ENCODE measurements around the gene SPINK6.

Gene SPINK6

GRCh38 chr5:148230240-148230639 is 27.4 kb downstream of the SPINK6 start:
- peaks cover 18% of the 10 kb centered on the region for H3K27me3 Mint-ChIP-seq
- no peak overlapping the region for H3K27ac Mint-ChIP-seq (ENCODE audit: low read depth)

GRCh38 chr5:148237785-148238417 is 35.1 kb downstream of the SPINK6 start:
- H3K36me3 Mint-ChIP-seq (ENCODE audit: insufficient read depth): no peaks in the 10 kb centered on the region
- no peak overlapping the region for H3K4me3 Mint-ChIP-seq
- DNase-seq (ENCODE audit: low spot score in 2 of 2) (no peak), ATAC-seq (replicated peaks; ENCODE audit: extremely low read depth, poor library complexity, severe bottlenecking) (no peak)
- no peaks in the 10 kb centered on the region for H3K9me3 Mint-ChIP-seq
- no peak overlapping the region for H3K27ac Mint-ChIP-seq (ENCODE audit: low read depth)
- no peaks in the 10 kb centered on the region for H3K4me1 Mint-ChIP-seq
- peaks cover 11% of the 10 kb centered on the region for H3K27me3 Mint-ChIP-seq

More at GRCh38 chr5:148230240-148230639, 27.4 kb downstream of the SPINK6 start:
- DNase-seq (ENCODE audit: low spot score in 2 of 2): no peak
- H3K9me3 Mint-ChIP-seq: no peaks in the 10 kb centered on the region
- no peak for ATAC-seq (replicated peaks; ENCODE audit: extremely low read depth, poor library complexity, severe bottlenecking)
- H3K4me3 Mint-ChIP-seq: no peak overlapping the region
- H3K36me3 Mint-ChIP-seq (ENCODE audit: insufficient read depth): no peaks in the 10 kb centered on the region
- no peaks in the 10 kb centered on the region for H3K4me1 Mint-ChIP-seq

- Mint-ChIP-seq H3K27me3 (peaks cover 11% of the 10 kb centered on the region), H3K4me1 (no peaks in the 10 kb centered on the region), H3K36me3 (ENCODE audit: insufficient read depth) (no peaks in the 10 kb centered on the region), H3K27ac (ENCODE audit: low read depth) (no peak within 1 kb of the TSS), H3K9me3 (no peaks in the 10 kb centered on the region), H3K4me3 (no peak within 1 kb of the TSS)
- DNase-seq (ENCODE audit: low spot score in 2 of 2) (no peak), ATAC-seq (replicated peaks; ENCODE audit: extremely low read depth, poor library complexity, severe bottlenecking) (no peak)
Measured at GRCh38 chr5:148238418-148238794, 35.6 kb downstream of the SPINK6 start, which contains the start of gene MARCOL. MARCOL (plus strand) TSS chr5:148238525; CDS start chr5:148238598, 73 bp downstream.

- ATAC-seq (replicated peaks; ENCODE audit: extremely low read depth, poor library complexity, severe bottlenecking): no peak
- Mint-ChIP-seq H3K9me3 (no peaks in the 10 kb centered on the region), H3K4me1 (no peaks in the 10 kb centered on the region), H3K36me3 (ENCODE audit: insufficient read depth) (no peaks in the 10 kb centered on the region), H3K27ac (ENCODE audit: low read depth) (no peak overlapping the region), H3K4me3 (no peak overlapping the region), H3K27me3 (no peaks in the 10 kb centered on the region)
- no peak for DNase-seq (ENCODE audit: low spot score in 2 of 2)
Measured at GRCh38 chr5:148248894-148249293, 46.1 kb downstream of the SPINK6 start.

GRCh38 chr5:148255456-148255855 is 52.6 kb downstream of the SPINK6 start:
- Mint-ChIP-seq H3K36me3 (ENCODE audit: insufficient read depth) (no peaks in the 10 kb centered on the region), H3K4me3 (no peak overlapping the region), H3K9me3 (peaks cover 19% of the 10 kb centered on the region), H3K4me1 (no peaks in the 10 kb centered on the region), H3K27me3 (no peaks in the 10 kb centered on the region), H3K27ac (ENCODE audit: low read depth) (no peak overlapping the region)
- DNase-seq (ENCODE audit: low spot score in 2 of 2) (no peak), ATAC-seq (replicated peaks; ENCODE audit: extremely low read depth, poor library complexity, severe bottlenecking) (no peak)

- no peak for DNase-seq (ENCODE audit: low spot score in 2 of 2)
- ATAC-seq (replicated peaks; ENCODE audit: extremely low read depth, poor library complexity, severe bottlenecking): no peak
- H3K27me3 Mint-ChIP-seq: no peaks in the 10 kb centered on the region
- no peak overlapping the region for H3K27ac Mint-ChIP-seq (ENCODE audit: low read depth)
- no peaks in the 10 kb centered on the region for H3K4me1 Mint-ChIP-seq
- no peak overlapping the region for H3K4me3 Mint-ChIP-seq
- peaks cover 19% of the 10 kb centered on the region for H3K9me3 Mint-ChIP-seq
- peaks cover 3% of the 10 kb centered on the region for H3K36me3 Mint-ChIP-seq (ENCODE audit: insufficient read depth)
Measured at GRCh38 chr5:148259288-148259687, 56.4 kb downstream of the SPINK6 start.

- H3K27ac Mint-ChIP-seq (ENCODE audit: low read depth): no peak overlapping the region
- peaks cover 3% of the 10 kb centered on the region for H3K36me3 Mint-ChIP-seq (ENCODE audit: insufficient read depth)
- H3K9me3 Mint-ChIP-seq: peaks cover 19% of the 10 kb centered on the region
- DNase-seq (ENCODE audit: low spot score in 2 of 2) (no peak), ATAC-seq (replicated peaks; ENCODE audit: extremely low read depth, poor library complexity, severe bottlenecking) (no peak)
- H3K4me1 Mint-ChIP-seq: no peaks in the 10 kb centered on the region
- no peak overlapping the region for H3K4me3 Mint-ChIP-seq
- H3K27me3 Mint-ChIP-seq: no peaks in the 10 kb centered on the region
Measured at GRCh38 chr5:148261221-148261620, 58.4 kb downstream of the SPINK6 start.

Measured in central memory CD8-positive, alpha-beta T cell (primary cell).